SK-N-SH (cell line): ENCODE measurements around the gene KLC1.

Experiments used
- CTCF ChIP-seq: fragments of 200-600 bp; sonication (generic); IDR thresholded peaks from 2 replicates; pipeline ENCODE4 v1.6.1; 2017; ENCODE audit warnings: antibody characterized with exemption, mild to moderate bottlenecking, moderate library complexity
- EP300 ChIP-seq, 2 experiments: IDR thresholded peaks; 2 replicates each; pipeline versions ENCODE4 v1.4.0 to v1.6.1; 2012; ENCODE audit warnings: borderline replicate concordance in 1 of 2, low read depth in 1 of 2, low read length in 1 of 2
- FOXM1 ChIP-seq: IDR thresholded peaks from 2 replicates; pipeline ENCODE4 v1.4.0; 2012; ENCODE audit warnings: low read depth, mild to moderate bottlenecking
- GABPA ChIP-seq: IDR thresholded peaks from 2 replicates; pipeline ENCODE4 v1.4.0; 2012; ENCODE audit warnings: low read depth, mild to moderate bottlenecking
- RFX5 ChIP-seq: IDR thresholded peaks from 2 replicates; pipeline ENCODE4 v1.6.1; 2012; ENCODE audit warnings: mild to moderate bottlenecking, improper control_type of control experiment, low read length
- TAF1 ChIP-seq: IDR thresholded peaks from 2 replicates; pipeline ENCODE4 v1.6.1; 2012; ENCODE audit warnings: low read depth, mild to moderate bottlenecking, low read length, moderate library complexity, borderline replicate concordance
- TEAD4 ChIP-seq: IDR thresholded peaks from 2 replicates; pipeline ENCODE4 v1.4.0; 2012; ENCODE audit warnings: mild to moderate bottlenecking, borderline replicate concordance; ENCODE audit not compliant: insufficient read depth
- TF ChIP-seq, protein P1 (sequence below): IDR thresholded peaks from 2 replicates; pipeline ENCODE4 v1.4.0; 2012; ENCODE audit warnings: low read depth
- TF ChIP-seq, protein P2 (sequence below): IDR thresholded peaks from 2 replicates; pipeline ENCODE4 v1.4.0; 2012; ENCODE audit warnings: low read depth, borderline replicate concordance

- TF ChIP-seq CTCF: no peak
- TF ChIP-seq, protein P1, sequence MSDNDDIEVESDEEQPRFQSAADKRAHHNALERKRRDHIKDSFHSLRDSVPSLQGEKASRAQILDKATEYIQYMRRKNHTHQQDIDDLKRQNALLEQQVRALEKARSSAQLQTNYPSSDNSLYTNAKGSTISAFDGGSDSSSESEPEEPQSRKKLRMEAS: no peak
- TF ChIP-seq, protein P2, sequence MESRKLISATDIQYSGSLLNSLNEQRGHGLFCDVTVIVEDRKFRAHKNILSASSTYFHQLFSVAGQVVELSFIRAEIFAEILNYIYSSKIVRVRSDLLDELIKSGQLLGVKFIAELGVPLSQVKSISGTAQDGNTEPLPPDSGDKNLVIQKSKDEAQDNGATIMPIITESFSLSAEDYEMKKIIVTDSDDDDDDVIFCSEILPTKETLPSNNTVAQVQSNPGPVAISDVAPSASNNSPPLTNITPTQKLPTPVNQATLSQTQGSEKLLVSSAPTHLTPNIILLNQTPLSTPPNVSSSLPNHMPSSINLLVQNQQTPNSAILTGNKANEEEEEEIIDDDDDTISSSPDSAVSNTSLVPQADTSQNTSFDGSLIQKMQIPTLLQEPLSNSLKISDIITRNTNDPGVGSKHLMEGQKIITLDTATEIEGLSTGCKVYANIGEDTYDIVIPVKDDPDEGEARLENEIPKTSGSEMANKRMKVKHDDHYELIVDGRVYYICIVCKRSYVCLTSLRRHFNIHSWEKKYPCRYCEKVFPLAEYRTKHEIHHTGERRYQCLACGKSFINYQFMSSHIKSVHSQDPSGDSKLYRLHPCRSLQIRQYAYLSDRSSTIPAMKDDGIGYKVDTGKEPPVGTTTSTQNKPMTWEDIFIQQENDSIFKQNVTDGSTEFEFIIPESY: no peak
- TF ChIP-seq EP300 (IDR thresholded peaks at IDR 0.05; ENCODE audit: borderline replicate concordance in 1 of 2, low read depth in 1 of 2, low read length in 1 of 2): no peak
- no peak for TF ChIP-seq TAF1
- no peak for TF ChIP-seq TEAD4
- TF ChIP-seq FOXM1: no peak
- TF ChIP-seq GABPA: no peak
- TF ChIP-seq RFX5: no peak
Observed at GRCh38 chr14:103686831-103687485, 57.9 kb downstream of the KLC1 start.
